HG03558 (cell line): Measurements from ENCODE around the gene KPNB1.

ENCODE experiments used
- ATAC-seq: cut with Tn5 transposase; IDR thresholded peaks from one replicate; pipeline ENCODE4 v1.9.1; 2021; ENCODE audit warnings: moderate number of reproducible peaks; ENCODE audit not compliant: unreplicated experiment; ENCODE audit errors: extremely low read depth

KPNB1 gene

DNA sequence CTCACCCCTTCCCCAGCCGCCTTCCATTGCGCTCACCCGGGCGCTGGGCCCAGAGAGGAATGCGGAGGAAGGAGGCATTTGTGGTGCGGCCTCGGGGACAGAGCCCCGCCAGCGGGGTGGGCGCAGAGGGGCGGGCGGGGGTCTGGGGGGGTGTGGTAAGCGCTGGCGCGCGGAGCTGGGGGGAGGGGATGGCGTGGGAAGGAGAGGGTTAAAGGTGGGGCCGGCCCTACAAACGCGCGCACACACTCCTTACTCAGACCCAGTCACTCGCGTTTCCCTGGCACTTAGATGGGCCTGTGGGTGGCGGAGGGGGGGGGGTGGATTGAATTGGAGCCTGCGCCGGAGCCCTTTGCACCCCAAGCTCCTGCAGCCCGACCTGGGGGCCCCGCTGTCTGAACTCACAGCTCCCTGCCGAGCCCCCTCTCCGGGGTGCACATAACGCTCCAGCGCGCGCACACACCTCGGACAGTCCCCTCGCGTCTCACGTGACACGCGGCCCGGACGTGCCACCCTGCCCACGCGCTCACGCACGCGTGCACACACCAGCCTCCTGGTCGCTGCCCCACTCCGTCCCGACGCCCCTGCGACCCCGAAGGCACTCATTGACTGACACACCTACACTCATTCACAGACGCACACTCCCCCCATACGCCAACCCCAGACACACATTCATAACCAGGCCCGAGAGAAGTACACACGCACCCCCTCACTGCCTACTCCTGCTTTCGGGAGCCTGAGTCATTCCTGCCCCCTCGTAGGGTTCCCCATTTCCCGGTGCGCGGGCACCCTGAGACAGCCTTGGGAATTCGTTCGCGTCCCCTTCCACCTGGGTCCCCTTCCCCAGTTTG is 45.1 kb downstream of the KPNB1 start:
- no peak for ATAC-seq

DNA sequence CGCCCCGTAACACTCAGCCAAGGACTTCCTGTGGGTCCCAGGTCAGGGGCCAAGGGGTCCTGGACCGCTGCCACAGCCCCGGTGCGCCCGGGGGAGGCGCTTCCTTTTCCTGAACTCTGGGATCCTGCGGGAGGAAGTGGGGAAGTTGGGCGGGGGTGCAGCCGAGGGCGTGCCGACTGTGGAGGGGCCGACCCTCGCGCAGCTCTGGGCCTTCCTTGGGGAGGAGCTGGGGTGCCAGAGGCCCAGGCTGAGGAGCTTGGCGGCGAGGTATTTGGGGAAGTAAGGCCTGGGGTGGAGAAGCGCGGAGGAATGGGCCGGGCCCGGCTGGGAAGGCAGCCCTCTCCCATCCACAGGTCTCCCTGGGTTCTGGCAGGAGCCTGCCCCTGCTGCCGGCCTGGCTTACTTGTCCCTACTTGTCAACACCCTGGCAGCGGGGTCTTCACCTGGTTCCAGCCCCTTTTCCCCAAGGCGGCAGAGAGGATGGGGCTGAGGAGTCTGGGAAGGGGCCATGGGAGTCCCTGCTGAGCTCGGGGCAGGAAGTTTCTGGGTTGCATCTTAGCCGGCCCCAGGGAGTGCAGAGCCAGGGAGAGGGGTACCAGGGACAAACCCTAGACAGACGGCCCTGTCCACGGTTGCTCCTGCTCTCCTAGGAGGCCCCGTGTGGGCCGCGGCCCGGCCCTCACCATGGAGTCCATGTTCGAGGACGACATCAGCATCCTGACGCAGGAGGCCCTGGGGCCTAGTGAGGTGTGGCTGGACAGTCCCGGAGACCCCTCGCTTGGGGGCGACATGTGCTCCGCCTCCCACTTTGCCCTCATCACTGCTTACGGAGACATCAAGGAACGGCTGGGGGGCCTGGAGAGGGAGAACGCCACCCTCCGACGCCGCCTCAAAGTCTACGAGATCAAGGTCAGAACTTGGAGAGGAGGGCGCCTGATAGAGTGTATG is 46.0 kb downstream of the KPNB1 start:
- ATAC-seq, result no peak

DNA sequence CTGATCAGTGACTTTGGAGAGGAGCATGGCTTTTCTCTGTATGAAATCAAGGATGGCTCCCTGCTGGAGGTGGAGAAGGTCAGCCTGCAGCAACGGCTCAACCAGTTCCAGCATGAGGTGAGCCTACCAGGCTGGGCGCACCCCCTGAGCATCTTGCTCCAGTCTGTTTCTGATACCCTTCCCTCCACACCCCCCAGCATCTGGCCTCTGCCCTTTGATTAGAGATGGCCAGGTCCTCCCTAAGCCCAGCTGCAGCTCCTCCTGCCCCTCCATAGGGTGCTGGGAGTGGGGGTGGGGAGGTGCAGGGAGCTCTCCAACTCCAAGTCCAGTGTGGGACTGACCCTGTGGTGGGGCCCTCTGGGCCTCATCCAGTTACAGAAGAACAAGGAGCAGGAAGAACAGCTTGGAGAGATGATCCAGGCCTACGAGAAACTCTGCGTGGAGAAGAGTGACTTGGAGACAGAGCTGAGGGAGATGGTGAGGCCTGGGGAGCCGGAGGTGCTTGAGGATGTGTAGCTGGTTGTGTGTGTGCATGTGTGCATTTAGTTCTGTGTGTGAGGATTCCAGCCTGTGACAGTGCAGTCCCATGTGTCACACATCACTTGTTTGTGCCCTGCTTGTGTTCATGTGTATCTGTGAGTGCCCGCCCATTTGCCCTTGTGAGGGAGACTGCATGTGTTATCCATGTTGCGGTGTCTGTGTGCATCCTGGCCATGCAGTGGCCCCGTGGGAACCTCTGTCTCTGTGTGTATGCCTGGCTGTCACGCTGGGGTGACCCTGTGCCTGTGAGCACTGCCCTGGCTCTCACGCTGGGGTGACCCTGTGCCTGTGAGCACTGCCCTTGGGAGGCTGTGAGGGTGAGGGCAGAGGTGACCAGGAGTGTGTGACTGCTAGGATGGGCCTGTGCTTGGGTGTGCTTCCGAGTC is 47.3 kb downstream of the KPNB1 start:
- no peak for ATAC-seq

DNA sequence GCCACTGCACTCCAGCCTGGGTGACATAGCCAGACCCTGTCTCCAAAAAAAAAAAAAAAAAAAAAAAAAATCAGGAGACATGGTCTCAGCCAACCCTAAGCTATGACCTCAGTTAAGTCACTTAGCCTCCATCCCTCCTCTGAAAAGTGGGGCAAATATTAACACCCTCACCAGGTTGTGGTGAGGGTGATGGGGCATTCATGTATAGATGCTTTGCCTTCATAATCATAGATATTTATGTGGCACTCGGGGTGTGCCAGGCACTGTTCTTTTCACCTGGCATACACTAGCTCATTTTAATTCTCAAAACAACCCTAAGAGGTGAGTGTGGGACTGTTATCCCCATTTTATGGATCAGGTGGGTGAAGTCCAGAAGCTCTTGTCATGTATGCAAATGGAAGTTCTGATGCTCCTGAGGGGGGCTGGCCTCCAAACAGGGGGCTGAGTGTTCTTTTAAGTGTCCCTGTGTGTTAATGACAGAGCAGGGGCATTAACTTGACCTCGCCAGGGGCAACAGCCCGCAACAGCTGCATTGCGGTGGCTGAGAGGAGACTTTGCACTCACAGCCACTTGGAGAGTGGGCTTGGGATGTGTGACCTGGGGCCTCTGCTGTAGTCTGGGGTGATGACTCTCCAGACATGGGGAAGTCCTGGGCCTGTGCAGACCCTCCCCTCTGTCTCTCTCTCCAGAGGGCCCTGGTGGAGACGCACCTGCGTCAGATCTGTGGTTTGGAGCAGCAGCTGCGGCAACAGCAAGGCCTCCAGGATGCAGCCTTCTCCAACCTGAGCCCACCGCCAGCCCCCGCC is 48.4 kb downstream of the KPNB1 start:
- ATAC-seq, result no peak

DNA sequence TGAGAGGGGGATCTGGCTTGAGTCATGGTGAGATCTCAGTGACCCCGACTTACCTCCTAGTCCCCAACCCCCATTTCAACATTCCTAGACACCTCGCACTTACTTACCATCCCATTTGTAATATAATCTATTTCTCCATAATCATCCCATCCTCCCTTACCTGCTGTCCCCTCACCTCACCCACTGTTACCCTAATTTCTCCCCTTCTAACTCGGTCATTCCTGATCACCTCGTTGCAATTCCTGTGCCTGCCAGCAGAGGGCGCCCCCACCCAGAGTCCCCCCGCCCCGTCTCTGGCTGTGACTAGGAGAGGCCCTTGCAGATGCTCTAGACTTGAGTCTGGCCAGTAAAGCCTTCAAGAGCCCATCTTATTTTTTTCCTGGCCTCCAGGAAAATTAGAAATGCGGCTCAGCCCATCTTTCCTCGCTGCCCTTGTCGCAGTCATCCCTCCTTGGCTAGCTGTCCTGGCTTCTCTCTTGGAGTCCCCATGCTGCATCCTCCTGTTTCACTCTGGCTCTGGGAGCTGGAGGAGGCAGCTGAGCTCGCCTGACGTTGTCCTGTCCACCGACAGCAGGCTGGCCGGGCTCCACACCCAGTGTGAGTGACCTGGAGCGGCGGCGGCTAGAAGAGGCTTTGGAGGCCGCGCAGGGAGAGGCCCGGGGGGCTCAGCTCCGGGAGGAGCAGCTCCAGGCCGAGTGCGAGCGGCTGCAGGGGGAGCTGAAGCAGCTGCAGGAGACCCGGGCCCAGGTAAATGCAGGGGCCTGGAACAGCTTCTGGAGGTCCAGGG is 49.2 kb downstream of the KPNB1 start:
- no peak for ATAC-seq

DNA sequence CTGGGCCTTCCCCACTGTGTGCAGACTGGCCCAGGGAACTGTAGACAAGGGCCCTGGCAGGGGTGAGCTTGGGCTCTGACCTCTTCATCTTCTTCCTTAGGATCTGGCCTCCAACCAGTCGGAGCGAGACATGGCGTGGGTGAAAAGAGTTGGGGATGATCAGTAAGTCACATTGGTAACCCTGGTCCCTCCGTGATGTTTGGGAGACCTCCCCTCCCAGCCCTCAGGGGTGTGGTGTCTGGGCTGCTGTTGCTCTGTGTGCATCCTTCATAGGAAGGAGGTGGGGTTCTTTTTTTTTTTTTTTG is 49.8 kb downstream of the KPNB1 start:
- no peak for ATAC-seq

DNA sequence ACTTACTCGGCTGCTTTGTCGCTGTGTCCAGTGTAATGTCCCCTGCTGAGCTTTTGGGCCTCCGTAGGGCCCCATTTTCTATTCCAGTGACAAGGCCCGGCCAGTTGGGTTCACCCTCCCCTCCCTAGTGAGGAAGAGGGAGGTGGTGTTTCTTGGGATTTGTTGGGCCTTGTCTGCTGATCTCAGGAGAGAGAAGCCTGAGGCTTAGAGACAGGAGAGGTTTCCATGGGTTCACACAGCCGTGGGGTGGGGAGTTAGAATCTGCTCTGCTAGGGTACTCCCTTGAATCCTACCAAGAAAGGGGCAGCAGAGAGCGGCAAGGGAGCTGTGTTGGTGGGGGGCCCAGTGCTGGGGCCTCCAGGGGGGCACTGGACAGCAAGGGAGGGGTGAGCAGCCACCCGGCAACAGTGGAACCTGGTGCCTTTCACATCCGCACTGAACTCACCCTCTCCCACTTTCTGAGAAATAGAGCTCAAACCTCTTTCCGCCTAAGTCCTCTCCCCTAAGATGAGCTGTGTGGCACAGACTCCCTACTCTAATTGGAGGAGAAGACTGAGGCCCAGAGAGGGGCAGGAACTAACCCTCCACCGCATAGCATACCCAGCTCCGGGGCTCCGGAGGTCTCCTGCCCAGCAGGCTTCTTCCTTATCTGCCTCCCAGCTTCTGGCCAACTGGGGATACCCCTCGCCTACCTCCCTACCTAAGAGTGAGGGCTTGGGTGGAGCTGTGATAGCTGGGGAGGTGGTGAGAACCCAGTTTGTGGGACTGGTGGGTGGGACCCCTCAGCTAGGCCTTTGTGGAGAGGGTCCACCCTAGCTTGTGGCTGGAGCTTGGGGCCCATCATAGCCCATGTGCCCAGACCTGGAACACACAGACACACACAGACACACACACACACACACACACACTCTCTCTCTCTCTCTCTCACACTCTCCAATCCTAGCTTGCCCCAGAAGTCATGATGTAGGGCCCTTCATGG is 51.0 kb downstream of the KPNB1 start:
- ATAC-seq, result no peak

DNA sequence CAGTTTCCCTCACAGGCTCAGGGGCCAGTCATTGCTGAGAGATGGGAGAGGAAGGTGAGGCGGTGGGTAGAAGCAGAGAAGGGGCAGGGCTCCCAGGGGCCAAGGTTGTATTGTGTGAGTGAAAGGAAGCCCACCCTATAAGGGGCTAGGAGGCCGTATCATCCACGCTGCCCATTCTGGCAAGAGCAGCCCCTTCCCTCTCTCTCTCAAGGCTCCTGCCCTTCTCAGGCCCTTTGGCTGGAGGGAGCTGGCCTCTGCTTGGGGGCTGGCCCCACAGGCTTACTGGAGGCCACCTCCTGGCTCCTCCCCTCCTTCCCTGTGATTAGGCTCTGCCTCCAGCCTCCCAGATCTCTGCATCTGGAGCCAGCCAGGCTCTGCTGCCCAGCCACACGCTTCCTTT is 51.9 kb downstream of the KPNB1 start:
- ATAC-seq, result no peak

DNA sequence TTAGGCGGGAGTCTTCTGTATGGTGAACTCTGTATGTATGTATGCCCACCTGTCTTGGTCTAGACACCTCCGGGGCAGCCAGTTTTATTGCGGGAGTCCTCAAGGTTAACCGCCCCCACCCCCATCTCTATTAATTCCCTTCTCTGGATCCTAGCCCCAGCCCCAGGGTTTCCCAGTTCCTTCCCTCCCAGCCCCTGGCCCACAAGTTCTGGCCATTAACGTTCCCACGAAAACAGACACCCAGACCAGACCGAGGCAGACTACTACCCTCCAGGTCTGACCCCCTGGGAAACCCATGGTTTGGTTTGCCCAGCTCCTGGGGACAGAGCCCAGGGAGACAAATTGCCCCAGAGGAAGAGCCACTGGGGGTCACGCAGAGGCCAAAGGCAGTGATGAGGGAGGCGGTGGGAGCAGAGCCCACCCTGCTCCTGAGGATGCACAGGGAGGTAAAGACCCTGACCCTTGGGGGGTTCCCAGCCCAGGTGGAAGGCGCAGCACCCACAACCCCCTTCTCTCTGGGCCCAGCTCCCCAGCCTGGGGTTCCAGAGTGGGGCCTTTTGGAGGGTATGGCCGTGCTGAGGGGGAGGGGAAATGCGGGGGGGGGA is 52.8 kb downstream of the KPNB1 start:
- ATAC-seq, result no peak

DNA sequence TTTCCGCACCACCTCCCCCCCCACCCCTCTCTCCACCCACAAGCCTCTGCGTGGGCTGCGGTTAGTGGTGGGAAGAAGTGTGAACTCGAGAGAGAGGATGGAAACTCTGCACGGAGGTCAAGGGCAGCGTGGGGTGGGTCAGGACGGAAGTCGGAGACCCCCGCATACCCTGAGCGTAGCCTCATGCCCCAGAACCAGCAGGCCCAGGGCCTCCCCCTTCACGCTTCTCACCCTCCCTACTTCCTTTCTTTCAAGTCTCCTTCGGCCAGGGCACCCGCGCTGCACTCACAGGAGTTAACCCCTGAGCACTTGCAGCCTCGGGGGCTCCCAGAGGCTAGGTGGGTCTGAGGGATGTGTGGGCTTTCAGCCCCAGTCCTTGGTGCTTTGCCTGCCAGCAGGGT is 53.5 kb downstream of the KPNB1 start:
- no peak for ATAC-seq

DNA sequence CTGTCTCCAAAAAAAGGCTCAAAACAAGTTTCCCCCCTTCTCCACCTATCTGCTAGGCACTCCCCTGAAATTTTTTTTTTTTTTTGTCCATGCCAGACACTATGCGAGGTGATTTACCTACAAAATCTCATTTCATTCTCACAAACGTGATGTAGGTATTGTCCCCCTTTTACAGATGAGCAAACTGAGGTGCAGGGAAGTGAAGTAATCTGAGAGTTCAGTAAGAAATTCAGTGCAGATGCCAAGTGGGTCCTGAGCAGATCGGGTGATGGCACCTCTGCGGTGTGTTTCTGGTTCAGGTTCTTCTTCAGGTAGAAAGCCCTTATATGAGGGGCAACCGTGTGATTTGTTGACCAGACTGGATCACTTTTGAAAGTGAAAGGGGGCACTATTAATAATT is 54.0 kb downstream of the KPNB1 start:
- ATAC-seq, result no peak

DNA sequence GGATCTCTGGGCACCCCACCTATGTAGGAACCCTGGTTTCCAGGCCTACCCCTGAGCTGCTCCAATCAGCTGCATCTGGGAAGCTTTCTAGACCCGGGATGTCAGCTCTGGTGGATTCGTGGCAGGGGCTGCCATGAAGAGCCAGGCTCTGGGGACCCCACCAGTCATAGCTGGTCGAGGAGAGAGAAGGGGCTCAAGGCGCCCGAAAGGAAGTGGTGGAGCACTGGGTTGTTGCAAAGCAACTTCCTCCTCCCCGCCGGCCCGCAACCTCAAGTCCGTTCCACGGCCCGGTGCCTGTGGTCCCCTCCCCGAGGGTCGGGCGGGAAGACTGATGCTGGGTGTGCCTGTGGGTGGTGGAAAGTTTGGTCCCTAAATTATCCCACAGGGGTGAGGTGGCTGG is 54.4 kb downstream of the KPNB1 start:
- no peak for ATAC-seq

DNA sequence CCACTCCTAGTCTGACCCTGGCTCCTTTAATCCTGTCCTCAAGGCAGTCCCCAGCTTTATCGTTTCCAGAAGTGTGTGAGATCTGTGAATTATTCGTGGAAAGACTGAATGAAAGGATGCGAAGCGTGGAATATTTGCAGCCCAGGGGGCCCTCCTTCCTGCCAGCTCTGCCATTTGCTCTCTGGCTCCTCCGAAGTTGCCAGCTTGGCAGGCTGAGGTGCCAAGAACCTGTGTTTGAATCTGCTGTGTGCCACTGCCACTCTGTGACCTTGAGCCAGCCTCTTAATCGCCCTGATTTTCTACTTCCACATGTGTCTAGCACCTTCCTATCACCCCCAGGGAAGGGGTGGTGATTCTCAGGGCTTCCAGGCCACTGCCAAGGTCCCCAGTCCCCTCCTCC is 55.0 kb downstream of the KPNB1 start:
- no peak for ATAC-seq

DNA sequence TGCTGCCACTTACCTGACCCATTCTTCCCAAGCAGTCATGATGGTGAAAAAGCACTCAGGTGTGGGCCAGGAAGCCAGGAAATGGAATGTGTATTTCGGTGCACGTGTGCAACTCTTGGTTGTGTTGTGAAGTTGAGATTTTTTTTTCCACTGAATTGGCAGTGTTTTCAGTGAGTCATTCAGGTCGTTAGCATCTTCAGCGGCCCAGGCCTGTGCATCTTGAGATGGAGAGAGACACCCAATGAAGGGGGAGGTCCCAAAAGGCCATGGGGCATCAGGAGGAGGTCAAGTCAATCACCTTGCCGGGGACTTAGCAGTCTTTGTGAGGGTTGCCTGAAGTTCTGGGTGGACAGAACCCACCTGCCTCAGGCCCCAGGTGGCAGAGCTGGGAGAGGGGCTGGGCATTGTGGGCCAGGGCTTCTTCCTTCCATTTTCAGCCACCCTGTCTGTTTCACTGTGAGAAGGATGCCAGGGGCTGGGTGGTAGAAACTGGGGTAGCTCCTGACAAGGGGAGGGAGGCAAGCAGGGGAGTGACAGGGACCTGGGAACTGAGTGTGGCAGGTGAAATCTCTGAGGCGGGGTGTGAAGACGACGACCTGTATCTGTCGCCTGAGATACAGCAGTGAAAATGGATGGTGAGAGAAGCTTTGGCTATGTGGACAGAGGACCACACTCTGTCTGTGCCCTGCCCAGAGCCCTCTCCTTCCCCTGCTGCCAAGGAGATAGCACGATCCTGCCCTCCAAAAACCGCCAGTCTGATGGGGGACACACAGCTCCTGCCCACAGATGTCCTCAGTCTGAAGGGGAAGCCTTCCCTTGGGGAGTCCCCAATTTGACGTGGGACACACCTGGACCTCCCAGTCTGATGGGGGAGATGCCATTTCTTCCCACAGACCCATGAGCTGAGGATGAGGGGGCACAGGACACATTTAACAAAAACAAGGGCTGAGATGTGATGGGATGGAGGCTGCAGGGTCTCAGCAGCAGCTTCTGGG is 56.1 kb downstream of the KPNB1 start:
- no peak for ATAC-seq

DNA sequence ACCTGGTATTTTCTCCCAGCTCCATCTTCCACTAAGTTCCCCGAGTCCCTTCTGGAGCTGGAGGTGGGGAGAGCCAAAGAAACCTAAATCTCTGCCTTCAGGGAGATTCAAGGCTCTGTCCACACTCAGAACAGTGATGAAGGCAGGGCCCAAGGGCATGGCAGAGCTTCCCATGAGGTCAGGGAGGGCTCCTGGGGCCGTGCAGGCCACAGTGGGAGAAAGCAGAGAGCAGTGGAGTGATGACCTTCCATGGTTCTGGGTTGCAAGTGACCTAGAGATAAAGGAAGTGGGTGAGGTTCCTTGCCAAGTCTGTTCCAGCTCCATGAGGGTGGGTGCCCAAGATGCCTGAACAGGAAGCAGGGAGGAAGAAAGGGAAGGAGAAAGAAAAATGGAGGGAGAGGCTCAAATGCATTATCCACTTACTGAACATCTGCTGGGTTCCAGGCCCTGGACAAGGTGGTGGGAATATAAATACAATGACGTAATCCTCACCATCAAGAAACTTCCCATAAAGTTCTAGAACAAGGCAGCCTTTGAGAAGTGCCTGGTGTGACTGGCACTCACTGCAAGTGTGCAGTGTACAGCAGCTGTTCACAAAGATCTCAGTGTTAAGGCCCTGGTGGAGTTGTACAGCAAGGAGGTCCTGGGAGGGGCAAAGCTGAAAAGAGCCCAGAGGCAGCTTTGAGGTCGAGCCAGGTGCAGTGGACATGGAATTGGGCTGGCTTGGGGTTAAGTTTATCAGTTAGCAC is 57.5 kb downstream of the KPNB1 start:
- ATAC-seq, result no peak

DNA sequence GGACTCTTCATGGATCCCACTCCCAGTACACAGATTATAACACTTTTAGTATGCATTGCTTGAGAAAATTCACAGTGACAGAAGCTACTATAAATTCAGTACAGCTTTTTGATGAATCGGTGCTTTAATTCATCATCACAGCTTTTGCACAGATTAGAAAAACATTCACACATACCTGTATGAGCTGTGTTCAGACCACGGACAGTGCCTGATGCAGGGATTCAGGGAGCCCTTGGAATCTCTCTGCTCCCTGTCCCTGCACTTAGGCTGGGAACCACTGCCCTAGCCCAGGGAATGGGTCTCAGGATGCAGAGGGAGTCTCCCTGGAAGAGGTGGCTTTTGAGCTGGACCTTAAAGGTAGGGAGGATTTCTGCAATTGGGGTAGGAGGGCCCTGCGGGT is 58.2 kb downstream of the KPNB1 start:
- ATAC-seq, result no peak
